ENCODE measurements around the gene WWC2.
"Not testable (repeated sequence)": the region's sequence is repeated elsewhere in the genome, so short reads cannot be mapped to it uniquely, and the experiment has no call there.

WWC2 gene

GRCh38 chr4:183312841-183313240 lies 213.8 kb downstream of the WWC2 start:
- no peak for DNase-seq

DNA sequence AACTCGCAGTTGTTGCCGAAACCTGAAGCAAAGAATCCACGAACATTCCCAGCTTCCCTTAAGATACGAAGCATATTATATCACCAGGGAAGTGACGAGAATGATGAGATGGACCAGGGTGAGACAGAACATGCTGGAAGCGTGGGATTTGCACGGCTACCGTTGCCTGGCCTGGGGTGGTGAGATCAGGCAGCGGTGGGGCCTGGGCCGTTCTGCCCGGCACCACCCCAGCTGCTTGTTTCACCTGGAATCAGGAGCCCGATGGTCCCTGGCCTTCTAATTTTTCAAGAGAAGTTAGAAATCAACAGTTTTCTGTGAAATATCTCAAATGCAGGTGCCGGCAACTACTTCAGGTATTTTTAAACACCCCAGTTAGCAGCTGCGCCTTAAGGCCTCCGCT lies 215.3 kb downstream of the WWC2 start:
- no peak for DNase-seq

GRCh38 chr4:183314806-183315205 lies 215.7 kb downstream of the WWC2 start:
- no peak for DNase-seq

DNA sequence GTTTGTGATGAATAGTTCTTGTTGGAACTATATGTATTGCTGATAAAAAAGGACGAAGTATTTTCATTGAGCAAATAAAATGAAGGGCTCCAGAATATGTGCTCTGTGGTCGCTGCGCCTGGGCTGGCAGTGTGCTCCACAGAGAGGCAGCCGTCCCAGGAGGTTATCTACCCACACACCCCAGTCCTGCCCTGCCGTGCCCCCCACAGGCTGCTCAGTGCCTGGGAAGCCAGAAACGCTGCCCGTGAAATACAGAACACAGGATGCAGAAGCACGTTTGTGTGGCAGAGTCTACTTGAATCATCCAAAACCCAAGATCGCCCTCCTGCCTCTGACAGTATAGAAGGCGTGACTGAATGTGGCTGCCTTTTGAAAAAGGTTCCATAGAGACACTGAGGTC lies 219.6 kb downstream of the WWC2 start:
- DNase-seq = no peak

GRCh38 chr4:183320211-183321059 lies 221.4 kb downstream of the WWC2 start, which contains the start of gene CLDN22:
CLDN22 (minus strand) TSS chr4:183320276; CDS start chr4:183320218, 58 bp downstream.
- no peak for DNase-seq

GRCh38 chr4:183321079-183321478 lies 222.0 kb downstream of the WWC2 start:
- no peak for DNase-seq

DNA sequence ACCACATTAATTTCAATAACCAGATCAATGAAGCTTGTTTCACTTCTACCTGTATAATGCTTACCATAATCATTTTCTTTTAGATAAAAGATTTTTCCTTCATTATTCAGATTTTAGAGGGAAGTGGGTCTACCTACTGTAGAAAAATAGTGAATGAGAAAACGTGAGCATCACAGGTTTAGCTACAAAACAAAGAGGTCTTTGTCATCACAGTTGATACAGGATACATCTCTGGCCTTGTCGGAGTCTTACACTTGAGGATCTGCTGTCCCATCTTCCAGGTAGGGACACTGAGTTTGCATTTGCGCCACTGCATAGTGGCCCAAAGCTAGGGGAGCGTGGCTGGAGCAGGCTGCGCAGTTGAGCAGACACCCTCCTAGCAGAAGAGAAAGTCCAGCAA lies 222.5 kb downstream of the WWC2 start:
- no peak for DNase-seq

DNA sequence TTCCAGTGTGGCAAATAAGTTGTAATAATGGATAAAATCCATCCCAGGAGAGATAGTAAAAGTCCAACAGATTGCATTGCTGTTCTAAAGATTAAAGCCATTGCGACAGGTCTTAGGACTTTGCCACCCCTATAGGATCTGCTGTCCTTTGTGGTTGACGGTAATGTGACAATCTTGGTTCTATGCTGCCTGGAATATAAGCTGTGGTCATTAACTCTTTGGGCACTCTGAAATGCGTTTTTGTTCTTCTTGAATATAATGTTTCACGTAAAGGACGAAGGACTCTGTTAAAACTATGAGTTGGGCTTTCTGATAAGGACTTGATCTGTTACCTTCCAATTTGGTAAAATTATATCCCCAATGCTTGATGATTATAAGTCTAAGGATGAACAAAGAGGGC lies 223.3 kb downstream of the WWC2 start, which contains the start of gene CLDN24:
Gene CLDN24, minus strand, starts transcription at position 101 of the 400 bp plus-strand sequence. Its CDS starts 0 bp downstream, at position 101.
- DNase-seq = no peak

- no peak for DNase-seq
These were observed 224.2 kb downstream of the WWC2 start for GRCh38 chr4:183323295-183323694.

- not testable (repeated sequence) for DNase-seq
These were observed 225.0 kb downstream of the WWC2 start for GRCh38 chr4:183324056-183324455.

DNA sequence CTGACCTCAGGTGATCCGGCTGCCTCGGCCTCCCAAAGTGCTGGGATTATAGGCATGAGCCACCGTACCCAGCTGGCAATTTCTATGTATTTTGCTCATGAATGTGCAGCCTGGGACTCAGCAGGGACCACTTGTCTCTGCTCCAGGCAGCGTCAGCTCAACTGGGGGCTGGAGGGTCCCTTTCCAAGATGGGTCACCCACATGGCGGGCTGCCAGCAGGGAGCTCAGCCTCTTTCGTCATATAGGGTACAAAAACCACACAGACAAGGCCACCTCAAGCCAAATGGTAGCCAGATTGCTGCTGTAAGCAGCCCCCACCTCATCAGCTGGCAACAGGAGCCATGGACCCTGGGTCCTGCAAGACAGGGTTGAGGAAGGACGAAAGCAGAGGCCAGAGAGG lies 225.6 kb downstream of the WWC2 start:
- DNase-seq = no peak

DNA sequence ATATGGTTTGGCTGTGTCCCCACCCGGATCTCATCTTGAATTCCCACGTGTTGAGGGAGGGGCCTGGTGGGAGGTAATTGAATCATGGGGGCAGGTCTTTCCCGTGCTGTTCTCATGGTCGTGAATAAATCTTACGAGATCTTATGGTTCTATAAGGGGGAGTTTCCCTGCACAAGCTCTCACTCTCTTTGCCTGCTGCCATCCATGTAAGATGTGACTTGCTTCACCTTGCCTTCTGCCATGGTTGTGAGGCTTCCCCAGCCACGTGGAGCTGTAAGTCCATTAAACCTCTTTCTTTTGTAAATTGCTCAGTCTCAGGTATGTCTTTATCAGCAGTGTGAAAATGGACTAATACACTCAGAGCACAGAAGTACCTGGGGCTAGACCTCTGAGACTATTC lies 227.3 kb downstream of the WWC2 start:
- not testable (repeated sequence) for DNase-seq

DNA sequence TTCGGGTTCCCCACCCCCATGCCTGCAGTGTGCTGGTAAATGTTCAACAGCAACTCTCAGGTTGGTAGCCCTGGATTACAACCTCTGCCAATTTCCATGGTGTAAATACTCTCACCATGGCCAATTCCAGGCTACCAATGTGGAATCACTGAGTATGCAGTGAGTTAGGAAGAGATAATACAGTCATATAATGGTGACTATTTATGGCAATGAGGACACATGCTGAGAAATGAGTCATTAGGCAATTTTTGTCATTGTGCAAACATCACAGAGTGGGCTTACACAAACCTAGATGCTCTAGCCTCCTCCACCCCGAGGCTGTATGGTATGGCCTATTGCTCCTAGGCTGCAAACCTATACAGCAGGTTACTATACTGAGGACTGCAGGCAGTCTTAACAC lies 227.8 kb downstream of the WWC2 start:
- DNase-seq = no peak

- no peak for DNase-seq
These were observed 228.8 kb downstream of the WWC2 start for GRCh38 chr4:183327827-183328226.

- no peak for DNase-seq
These were observed 229.8 kb downstream of the WWC2 start for GRCh38 chr4:183328832-183329231.

GRCh38 chr4:183329244-183329643 lies 230.2 kb downstream of the WWC2 start:
- no peak for DNase-seq

- DNase-seq = no peak
These were observed 231.1 kb downstream of the WWC2 start for GRCh38 chr4:183329954-183330742.

DNA sequence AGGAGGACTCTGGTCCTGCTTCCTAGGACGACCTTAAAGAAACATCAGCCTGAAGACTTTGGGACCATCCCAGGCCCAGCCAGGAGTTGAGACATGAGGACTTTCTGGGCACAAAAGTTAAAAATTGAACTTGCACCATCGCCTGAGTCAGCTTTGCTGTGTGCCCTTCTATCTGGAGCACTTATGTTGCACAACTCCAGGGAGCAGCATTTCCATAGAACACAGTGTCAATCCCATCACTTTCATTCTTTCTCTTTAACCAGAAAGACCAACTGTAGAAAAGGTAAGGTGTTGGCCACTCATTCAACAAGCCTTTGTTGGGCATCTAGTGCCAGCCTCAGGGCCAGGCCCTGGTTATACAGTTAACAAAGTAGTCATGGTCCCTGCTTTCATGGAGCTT lies 231.8 kb downstream of the WWC2 start:
- DNase-seq = no peak

DNA sequence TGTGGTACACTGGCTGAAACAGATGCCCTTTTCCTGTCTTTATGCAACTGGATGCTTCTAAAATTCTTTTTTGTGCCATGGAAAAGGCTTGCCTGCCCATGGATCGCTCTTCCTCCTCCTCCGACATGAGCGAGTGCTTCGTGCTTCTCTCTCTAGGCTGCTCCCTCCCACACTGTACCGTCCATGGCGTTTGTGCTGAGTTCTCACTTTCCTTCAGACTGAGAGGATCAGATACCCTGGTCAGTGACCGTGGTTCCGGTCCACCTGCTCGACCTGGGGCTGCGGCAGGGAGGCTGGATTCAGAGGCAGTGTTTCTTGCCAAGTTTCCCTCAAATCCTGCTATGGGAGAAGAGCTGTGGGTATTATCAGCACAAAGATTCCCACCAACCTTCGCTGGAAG lies 233.4 kb downstream of the WWC2 start:
- DNase-seq = no peak

DNA sequence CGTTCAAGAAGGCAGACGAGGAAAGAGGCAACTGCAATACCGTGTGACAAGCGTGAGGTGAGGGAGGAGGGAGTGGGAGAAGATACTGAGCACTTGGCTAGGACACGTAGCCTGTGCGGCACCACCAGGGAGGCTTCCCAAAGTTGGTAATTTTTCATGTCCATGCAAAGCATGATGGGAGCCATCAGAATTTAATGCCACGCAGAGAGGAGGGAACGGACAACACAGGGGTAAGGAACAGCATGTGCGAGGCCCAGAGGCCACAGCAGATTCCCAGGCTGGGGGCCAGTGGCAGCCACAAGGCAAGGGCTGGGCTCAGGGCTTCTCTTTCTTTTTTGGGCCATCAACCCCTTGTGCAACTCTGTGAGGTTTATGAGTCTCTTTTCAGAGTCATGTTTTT lies 234.1 kb downstream of the WWC2 start:
- DNase-seq = no peak

- no peak for DNase-seq
These were observed 234.9 kb downstream of the WWC2 start for GRCh38 chr4:183333983-183334382.

GRCh38 chr4:183335369-183335940 lies 236.4 kb downstream of the WWC2 start:
- no peak for DNase-seq

DNA sequence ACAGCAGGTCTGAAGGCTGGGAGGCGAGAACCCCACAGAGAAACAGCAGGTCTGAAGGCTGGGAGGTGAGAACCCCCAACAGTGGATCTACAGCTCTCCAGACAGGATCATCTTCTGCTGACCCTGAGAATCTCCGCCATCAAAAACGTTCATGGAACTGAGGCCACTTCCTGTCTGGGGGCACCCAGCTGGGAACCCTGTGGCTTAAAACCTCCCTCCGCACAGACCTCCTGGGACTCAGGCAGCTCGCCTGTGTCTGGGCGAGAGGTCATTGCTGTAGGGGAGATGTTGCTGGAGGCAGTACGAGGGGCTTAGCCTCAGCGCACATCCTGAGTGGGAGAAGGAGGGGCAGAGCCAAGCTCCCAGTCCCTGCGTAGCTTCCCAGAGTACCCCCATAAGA lies 238.3 kb downstream of the WWC2 start:
- no peak for DNase-seq

GRCh38 chr4:183337833-183338232 lies 238.8 kb downstream of the WWC2 start:
- no peak for DNase-seq
